Stimulated activated CD4-positive, alpha-beta T cell treated with anti-CD3 and anti-CD28 coated beads, Interleukin-12 subunit alpha, Interleukin-12 subunit beta, amount 100 ng/mL, for 24 hours (primary cell): ENCODE results near the gene PIGX.
"Not testable (repeated sequence)": the region's sequence is repeated elsewhere in the genome, so short reads cannot be mapped to it uniquely, and the experiment has no call there.

Experiments
- DNase-seq, 2 experiments: peaks; one replicate each; pipeline ENCODE4 v3.0.0-alpha.2; 2020; ENCODE audit warnings: low read depth in 2 of 2

The PIGX gene

DNA sequence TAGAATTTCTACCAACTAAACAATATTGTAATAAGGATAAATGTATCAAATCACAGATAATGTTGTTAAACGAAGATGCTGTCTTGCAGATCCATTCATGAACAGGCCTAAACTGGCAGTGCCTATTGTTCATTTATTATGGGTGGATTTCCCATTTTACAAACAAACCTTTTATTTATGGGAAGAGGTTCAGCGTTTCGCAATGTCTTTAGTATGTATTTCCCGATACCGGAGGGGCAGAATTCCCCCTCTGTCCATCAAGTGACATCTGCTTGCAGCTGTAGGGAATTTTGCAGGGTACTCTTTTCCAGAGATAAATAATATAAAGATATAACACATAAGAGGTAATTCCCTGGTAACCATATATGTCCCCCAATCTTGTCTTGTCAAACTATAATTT lies 5.8 kb upstream of the PIGX start:
- DNase-seq: no peak

DNA sequence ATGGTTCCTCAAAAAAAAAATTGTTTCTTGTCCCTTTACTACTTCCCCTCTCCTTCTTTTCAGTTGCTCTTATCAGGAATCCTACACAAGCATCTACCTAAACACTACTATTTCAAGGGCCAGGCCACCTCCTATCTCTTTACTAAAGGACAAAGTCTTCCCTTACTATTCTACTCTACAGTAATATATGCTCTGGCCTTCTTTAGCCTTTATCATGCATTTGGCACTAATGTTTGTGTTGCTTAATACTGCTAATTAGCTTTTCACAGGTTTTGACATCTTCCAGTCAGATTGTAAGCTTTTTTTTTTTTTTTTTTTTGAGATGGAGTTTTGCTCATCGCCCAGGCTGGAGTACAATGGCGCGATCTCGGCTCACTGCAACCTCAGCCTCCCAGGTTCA lies 5.4 kb upstream of the PIGX start:
- no peak for DNase-seq

DNA sequence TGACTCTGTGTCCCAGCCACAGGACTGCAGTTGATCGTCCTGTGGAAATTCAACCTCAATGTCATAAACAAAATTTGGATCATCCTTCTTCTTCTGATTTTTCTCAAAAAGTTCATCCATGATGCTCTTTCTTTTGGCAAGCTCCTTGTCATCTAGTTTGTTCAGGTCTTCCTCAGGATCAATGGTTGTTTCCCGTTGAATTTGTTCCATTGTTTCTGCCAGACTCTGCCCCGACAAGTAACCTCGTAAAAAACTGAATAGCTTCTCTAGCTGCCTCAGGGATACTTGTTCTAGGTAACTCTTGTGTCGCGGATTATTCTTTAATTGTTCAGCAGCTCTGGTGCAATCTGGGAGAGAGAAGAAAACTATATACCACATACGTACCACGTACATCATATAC lies 4.6 kb upstream of the PIGX start:
- DNase-seq: no peak

DNA sequence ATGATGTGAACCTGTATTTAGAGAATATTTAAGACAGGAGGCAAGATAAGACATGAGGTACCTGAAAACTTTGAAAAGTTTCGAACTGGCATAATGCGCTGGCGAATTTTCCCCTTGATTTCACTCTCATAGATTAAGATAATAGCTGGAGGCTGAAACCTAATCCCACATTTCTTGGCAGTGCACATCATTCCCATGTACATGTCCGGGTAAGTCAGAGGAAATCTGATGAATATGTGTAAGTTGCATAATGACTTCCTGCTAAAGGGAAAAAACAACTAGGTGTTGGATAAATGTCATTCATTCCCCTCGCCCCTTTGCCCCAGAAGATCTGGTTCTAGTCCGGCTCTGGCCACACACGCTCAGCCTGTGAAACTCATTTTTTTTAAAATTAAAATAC lies 3.7 kb upstream of the PIGX start:
- DNase-seq: no peak

DNA sequence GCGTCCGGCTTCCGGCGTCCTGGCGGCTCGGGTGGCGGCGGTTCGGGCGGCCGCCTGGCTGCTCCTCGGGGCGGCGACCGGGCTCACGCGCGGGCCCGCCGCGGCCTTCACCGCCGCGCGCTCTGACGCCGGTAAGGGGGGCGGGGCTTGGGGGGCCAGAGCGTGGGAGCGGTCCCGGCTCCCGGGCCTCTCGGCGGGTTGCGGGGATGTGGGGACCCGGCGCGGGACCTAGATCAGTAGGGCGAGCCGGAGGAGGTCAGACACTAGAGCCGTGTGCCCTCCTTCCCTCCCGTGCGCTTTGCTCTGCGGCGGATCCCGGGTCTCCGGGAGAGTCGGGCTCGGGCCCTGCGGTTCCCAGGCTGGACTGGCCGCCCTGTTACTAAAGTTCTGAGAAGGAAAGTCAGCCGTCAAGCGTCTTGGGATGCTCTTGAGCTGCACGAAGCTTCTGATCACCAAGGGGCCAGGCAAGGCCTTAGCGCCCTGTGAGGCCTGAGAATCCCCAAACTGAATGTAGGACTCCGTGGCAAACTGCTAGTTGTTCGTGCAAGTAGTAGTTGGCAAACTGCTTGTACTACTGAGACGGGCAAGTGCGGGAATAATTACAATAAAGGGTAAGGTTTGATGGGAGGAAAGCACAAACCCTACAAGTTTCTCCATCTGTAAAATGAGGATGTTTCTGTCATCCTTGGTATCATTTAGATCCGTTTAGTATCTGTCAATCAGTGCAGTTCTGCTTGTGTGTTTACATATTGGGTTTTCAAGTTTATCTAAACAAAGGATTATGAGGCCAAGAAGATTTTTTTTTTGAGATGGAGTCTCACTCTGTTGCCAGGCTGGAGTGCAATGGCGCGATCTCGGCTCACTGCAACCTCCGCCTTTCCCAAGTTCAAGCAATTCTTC lies 587 bp downstream of the PIGX start:
- peak; percentile 41 to 55 for DNase-seq

DNA sequence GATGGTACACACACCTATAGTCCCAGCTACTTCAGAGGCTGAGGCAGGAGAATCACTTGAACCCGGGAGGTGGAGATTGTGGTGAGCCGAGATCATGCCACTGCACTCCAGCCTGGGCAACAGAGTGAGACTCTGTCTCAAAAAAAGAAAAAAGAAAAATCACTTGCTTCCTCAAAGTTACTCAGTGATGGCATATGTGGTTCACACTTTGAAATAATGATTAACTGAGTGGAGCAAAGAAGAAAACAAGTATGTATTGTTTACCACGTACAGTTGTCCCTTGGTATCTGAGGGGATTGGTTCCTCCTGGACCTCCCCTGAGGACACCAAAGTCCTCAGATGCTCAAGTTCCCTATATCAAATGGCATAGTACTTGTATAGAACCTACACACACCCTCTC lies 5.0 kb downstream of the PIGX start:
- not testable (repeated sequence) for DNase-seq

DNA sequence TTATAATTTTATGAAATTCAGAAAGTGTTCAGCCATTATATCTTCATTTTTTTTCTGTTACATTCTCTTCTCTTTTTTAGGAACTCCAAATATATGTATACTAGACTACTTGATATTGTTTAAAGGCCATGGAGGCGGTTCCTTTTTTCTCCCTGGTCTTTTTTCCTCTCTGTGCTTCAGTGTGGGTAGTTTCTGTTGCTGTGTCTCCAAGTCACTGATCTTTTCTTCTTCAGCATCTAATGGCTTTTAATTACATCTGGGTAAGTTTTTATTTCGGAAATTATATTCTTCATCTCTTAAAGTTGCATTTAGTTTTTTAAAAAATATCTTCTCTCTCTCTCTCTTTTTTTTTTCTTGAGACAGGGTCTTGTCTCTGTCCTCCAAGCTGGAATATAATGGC lies 8.9 kb downstream of the PIGX start:
- no peak for DNase-seq

DNA sequence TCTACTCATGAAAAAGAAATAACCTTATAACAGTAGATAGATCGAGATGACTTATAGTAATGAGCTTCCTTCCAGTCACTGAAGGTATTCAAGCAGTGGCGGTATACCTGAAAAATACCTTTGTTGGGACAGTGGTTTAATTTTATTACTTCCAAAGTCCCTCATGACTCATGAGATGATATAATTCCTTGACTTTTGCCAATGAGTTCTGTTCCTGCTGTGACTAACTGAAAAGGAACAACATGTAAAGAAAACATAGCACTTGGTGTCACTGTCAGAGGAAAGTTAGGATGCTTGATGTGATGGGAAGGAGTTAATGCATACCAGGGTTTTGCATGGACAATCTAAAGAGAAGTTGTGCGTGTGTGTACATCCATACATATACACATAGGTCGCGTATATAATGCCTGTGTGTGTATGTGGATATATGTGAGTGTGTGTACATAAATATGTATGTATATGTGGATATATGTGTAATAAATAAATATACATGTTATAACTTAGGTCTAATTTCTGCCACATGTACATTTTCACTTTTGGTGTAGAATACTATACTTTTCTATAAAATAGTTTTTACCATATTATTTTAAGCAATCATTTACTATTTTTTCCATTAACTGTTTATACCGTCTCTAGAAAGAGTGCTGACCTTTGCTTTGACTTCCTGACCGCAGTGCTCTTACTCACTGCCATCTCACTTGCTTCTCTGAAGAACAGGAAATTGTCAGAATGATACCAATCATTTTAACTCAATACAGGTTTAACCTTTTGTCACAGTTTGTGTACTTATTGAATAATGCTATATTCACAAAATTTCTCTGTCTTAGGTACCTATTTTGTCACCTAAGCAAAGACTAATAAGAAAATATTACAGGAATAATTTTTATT lies 14.9 kb downstream of the PIGX start:
- no peak for DNase-seq

DNA sequence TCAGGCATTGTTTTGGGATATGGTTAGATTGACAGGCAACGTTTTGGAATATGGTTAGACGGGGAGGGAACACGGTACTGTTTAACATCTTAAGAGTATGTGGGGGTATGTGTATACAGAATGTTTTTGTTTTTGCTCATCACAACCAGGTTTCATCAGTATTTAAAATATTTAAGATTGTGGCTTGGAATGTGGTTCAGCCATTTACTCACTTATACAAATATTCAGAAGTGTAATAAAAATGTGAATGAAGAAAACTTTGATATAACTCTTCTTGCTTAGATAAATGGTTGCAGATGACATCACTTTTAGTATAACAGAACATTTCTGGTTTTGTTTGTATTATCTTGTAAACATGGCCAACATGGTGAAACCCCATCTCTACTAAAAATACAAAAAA lies 23.6 kb downstream of the PIGX start:
- DNase-seq: no peak

DNA sequence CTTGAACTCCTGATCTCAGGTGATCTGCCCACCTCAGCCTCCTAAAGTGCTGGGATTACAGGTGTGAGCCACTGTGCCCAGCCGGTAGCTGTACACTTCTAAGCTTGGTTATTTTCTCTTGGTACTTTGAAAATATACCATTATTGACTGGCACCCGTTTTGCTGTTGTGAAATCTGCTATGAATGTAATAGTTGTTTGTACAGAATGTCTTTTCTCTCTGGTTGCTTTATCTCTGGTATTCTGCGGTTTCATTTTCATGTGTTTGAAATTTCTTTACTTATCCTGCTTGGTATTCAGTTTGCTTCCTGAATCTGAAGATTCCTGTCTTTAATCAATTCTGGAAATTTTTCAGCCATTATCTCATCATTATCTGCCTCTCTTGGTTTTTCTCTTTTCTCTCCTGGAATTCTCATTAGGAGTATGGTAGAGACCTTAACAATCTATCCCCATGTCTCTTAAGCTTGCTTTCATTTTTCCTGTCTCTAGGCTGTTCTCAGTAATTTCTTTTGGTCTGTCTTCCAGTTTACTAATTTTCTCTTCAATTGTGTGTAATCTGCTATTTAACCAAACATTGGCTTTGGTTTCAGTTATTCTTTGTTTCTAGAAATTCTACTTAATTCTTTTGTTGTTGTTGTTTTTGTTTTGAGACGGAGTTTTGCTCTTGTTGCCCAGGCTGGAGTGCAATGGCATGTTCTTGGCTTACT lies 24.6 kb downstream of the PIGX start:
- no peak for DNase-seq

DNA sequence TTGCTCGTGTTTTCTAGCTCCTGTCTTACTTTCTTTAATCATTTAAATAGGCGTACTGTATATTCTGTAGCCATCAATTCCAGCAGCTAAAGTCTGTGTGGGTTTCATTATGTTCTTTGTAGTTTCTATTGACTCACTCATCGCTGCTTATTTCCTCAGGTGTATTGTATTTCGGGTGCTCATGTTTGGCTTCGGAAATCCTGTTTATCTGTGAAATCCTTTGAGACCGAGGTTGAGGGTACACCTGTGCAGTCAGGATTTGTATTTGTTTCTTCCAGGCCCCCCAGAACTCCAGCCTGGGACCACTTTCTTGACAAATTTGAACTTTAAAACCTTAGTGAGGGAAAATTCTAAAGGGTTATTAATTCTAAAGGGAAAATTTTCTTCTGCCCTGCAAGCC lies 25.5 kb downstream of the PIGX start:
- no peak for DNase-seq

DNA sequence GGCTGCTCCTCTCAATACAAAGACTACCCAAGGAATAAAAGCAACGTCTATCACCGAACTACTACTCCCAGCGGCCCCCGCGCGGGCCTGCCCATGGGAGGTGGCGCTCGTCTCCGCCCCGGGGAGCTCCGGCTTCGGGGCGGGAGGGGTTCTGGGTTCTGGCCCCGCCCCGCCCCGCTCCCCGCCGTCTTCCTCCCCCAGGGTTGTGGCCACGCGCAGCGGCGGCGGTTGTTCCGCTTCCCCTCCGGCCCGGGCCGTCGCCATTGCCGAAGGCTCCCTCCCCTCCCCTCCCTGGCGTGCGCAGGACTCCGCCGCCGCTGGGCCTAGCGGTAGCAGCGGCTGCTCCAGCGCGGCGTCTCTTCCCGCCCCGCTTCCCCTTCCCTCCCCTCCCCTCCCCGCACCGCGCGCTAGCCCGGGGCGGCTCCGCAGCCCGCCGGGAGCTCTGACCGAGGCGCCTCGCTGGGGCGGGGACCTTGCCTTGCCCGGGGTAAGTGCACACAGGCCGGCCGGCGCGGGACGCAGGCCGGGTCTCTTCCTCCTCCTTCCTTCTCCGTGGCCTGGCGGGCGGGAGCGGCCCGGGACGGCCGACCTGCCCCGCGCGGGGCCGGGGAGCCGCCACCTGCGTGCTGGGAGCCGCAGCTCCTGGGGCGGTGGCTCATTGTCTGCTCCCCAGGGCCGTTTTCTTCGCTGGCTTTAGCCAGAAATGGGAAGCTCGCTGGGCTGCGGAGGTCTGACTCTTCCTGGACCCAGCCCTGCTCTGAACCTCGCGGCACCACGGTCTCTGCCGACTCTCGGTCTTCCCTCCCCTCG lies 27.7 kb downstream of the PIGX start, which contains the start of gene PAK2:
Gene PAK2 (plus strand): TSS at position 187 of the 810 bp plus-strand sequence. CDS start 42,790 bp downstream, outside the sequence.
- DNase-seq: peak; percentile 81 to 87

DNA sequence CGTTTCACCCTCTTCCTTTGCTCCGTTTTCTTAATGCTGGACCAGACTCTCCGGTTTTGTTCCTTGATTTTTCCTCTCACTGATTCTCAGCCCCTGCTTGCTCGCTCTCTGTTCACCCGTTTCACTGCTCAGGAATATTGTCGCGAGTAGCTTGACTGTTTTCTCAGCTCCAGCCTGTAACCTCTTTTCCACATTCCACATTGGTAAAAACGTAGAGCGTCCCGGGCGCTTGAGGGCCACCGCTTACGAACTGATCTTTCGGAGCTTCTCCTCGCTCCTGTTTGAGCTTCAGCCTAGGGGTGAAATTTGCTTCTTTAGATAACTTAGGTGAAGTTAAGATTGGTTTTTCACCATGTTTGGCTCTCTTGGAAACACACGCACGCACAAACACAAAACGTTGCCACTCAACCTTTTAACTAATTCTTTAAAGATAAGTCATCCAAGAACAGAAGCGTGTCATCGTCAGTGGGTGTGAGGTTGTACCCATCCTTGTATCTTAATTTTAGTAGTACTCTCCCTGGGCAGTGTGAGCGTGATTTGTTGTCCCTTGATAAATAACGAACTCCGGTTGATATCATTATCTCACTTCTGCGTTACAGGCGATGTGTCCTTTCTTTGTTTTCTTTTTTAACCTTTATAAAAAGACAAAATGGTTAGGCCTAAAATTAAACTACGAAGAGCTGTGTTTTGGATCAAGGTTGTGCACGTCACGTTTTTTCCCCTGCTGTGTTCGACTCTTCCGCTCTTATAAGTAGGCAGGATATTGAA lies 28.5 kb downstream of the PIGX start:
- DNase-seq: peak in 1 of 2 experiments; percentile 32

DNA sequence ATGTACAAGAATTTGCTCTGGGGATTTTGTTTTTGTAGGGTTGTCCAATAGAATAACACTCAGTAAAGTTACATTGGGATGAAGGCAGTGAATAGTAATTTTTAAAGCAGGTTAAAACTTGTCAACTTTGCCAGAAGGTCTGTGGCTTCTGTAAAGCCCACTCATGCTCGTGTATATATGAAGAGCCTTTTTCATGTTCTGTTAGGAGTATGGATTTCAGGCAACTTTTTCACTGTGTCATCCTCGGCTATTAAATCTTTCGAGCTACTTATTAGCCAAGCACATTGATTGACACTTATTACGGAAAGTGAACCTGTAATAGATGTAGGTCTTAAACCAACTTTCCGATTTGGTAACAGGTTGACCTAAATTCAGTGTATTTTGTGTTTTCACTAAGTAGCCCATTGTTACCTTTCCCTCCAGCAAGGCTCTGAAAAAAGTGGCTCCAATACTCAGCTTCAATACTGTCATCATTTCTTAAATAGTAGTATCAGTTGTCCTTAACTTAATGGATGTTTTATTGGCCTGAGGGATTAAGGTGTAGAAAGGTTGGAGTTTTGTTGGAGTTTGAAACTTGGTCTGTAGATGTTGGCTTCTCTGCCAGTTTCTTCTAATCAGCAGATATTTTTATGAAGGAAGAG lies 29.2 kb downstream of the PIGX start:
- DNase-seq: no peak

DNA sequence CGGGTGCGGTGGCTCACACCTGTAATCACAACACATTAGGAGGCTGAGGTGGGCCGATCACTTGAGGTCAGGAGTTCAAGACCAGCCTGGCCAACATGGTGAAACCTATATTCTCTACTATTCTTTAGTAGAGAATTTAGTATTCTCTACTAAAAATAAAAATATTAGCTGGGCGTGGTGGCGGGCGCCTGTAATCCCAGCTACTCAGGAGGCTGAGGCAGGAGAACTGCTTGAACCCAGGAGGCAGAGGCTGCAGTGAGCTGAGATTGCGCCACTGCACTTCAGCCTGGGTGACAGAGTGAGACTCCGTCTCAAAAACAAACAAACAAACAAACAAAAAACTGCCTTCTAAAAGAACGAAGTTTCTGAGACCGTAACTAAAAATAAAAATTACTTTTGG lies 31.4 kb downstream of the PIGX start:
- DNase-seq: not testable (repeated sequence)

DNA sequence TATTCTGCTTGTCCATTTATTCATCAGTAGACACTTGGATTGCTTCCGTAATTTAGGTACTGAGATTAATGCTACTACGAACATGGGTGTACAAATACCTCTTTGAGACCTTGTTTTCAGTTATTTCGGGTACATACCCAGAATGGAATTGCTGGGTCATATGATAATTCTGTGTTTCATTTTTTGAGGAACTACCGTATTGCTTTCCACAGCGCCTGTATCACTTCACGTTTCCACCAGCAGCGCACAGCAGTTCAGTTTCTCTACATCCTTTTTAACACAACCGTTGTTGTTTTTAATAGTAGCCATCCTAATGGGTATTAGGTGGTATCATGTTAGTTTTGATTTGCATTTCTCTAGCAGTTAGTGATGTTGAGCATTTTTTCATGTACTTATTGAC lies 36.9 kb downstream of the PIGX start:
- DNase-seq: no peak

DNA sequence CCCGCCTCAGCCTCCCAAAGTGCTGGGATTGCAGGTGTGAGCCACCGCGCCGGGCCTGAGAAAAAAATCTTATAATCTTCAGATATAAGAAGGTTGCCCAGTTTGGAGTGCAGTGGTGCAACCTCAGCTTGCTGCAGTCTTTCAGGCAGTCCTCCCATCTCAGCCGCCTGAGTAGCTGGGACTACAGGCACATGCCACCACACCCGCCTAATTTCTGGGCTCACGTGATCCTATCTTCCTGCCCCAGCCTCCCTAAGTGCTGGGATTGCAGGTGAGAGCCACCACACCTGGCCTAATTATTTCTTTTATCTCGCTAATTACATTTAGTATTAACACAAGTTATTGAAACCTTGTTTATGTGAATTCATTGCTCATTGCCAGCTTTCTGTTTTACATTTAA lies 41.0 kb downstream of the PIGX start:
- no peak for DNase-seq

DNA sequence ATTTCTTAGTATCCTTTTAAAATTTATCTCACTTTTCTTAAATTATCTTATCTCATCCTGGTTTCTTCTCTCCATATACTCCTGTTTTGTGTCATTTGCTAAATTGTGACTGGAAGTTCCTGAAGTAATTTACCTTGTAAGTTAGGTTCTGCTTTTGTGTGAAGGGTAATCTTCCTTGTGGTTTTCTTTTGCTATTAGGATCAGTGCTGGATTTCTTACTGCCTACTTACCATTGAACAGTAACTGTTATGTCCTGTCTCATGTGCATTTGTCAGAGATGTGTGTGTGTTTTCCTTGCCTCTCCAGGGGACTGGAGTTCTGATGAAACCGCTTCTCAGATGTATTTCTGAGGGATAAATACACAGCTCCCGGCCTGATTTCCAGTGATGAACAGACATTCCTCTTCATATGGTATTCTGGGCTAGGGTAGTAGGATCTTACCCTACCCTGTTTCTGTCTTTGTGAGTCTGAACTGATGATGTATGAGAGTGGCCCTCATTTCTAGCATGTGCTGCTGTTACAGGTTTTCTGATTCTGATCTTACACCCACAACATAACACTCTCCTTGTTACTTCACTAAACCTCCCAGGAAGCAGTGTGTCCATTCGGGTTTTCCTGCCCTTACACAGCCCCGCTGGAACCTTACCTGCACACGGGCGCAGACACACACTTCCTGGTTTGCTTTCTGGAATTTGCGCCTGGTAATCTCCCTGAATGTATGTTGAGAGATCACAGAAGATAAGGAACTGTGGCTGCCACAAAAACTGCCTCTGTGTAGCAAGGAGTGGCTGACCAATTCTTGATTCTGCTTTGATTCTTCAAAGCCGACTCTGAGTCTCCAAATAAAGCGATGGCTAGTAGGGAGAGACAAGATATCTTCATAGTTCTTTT lies 42.2 kb downstream of the PIGX start:
- DNase-seq: no peak

DNA sequence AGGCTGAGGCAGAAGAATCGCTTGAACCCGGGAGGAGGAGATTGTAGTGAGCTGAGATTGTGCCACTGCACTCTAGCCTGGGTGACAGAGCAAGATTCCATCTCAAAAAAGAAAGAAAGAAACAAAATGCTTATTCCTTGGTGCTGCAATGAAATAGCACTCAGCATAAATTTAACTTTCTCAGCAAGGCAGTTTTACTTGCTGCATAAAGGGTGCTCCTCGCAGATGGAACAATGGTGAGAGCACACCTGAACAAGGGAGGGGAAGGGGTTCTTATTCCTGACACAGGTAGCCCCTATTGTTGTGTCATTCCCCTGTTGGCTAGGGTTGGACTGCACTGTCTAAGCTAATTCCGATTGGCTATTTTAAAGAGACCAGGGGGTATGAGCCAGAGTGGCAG lies 44.6 kb downstream of the PIGX start:
- DNase-seq: no peak
